ENCODE measurements around the gene CTNNBIP1. TPM values are rescaled to one million over a fixed set of nuclear protein-coding genes. Genes with fewer than 3 reads are reported as not detected.

CTNNBIP1 gene
- total and polyA plus RNA-seq, 2 of the 8 experiments (the other 6 are each of a cell fraction or from before 2014, with no cell fraction given): 40.9 to 46.6 TPM

- Histone ChIP-seq H2BK12ac (ENCODE audit: low read depth, low read length) (no peak overlapping the region), H3K9ac (replicated peaks in 1 of 4; ENCODE audit: extremely low read depth in 1 of 4, low read depth in 3 of 4, low read length in 3 of 4) (no peak overlapping the region), H3K79me2 (ENCODE audit: control insufficient read depth in 1 of 2, insufficient read depth in 2 of 2, low read length in 2 of 2) (no peaks in the 10 kb centered on the region), H4K20me1 (replicated peaks in 1 of 2; ENCODE audit: control insufficient read depth in 1 of 2, insufficient read depth in 2 of 2, low read length in 2 of 2) (peaks cover 0 to 2% of the 10 kb centered on the region in 2 experiments), H3K14ac (ENCODE audit: insufficient read length) (no peak overlapping the region), H3K36me3 (ENCODE audit: control insufficient read depth in 2 of 4, insufficient read depth in 4 of 4, low read length in 3 of 4) (peaks cover 0 to 3% (median 0%) of the 10 kb centered on the region in 4 experiments; a peak in 2 of 8 replicates), H3K23me2 (ENCODE audit: low read depth, low read length) (no peaks in the 10 kb centered on the region), H3K79me1 (ENCODE audit: low read depth, low read length) (no peaks in the 10 kb centered on the region), H3K56ac (replicated peaks; ENCODE audit: insufficient read length, low read depth, low read length) (no peak overlapping the region), H2BK15ac (ENCODE audit: low read length) (no peak overlapping the region), H3K23ac (ENCODE audit: insufficient read length) (no peak overlapping the region), H3K4ac (replicated peaks; ENCODE audit: insufficient read length, low read depth, low read length) (no peak overlapping the region), H4K91ac (replicated peaks; ENCODE audit: insufficient read length, low read length) (no peak overlapping the region), H2BK5ac (ENCODE audit: low read depth, low read length) (no peak overlapping the region), H3K4me1 (replicated peaks in 1 of 4; ENCODE audit: control insufficient read depth in 3 of 4, insufficient read depth in 4 of 4, low read length in 3 of 4) (peaks cover 7 to 20% (median 14%) of the 10 kb centered on the region in 4 experiments), H3K18ac (ENCODE audit: extremely low read depth, low read length) (no peak overlapping the region), H3K9me3 (ENCODE audit: insufficient read depth in 2 of 2, low read depth in 1 of 2, low read length in 1 of 2) (no peaks in the 10 kb centered on the region), H2BK20ac (ENCODE audit: low read length) (no peak overlapping the region), H4K5ac (ENCODE audit: insufficient read length, low read depth, low read length) (no peak overlapping the region), H3K4me2 (ENCODE audit: insufficient read depth in 1 of 2, low read depth in 2 of 2, low read length in 2 of 2) (no peak overlapping the region), H3K4me3 (ENCODE audit: extremely low read depth in 1 of 4, insufficient read depth in 2 of 4, low read depth in 3 of 4, low read length in 4 of 4) (no peak overlapping the region), H4K8ac (ENCODE audit: extremely low read depth, insufficient read depth, low read length) (no peak overlapping the region), H3K27ac (ENCODE audit: low read depth, low read length) (no peak overlapping the region), H3K27me3 (replicated peaks in 1 of 4; ENCODE audit: control insufficient read depth in 3 of 4, extremely low read depth in 1 of 4, insufficient read depth in 3 of 4, low read length in 3 of 4) (no peaks in the 10 kb centered on the region), H2AFZ (ENCODE audit: low read length) (no peak overlapping the region), H2BK120ac (replicated peaks; ENCODE audit: low read depth, low read length) (no peak overlapping the region), H2AK5ac (ENCODE audit: low read depth, low read length) (no peak overlapping the region)
- FAIRE-seq: no peak
- no peak for TF ChIP-seq RFX5 (IDR thresholded peaks at IDR 0.05; ENCODE audit: borderline replicate concordance, low read depth, low read length)
- TF ChIP-seq GABPA (IDR thresholded peaks at IDR 0.05; ENCODE audit: borderline replicate concordance, insufficient read depth, low read length): no peak
- no peak for TF ChIP-seq CHD2 (IDR thresholded peaks at IDR 0.05; ENCODE audit: low read length)
- no peak for TF ChIP-seq SIX5 (IDR thresholded peaks at IDR 0.05; ENCODE audit: low read depth, low read length)
- TF ChIP-seq SUZ12 (IDR thresholded peaks at IDR 0.05; ENCODE audit: low read length): no peak
- TF ChIP-seq CREB1 (IDR thresholded peaks at IDR 0.05): no peak
- no peak for TF ChIP-seq SIRT6 (IDR thresholded peaks at IDR 0.05; ENCODE audit: low read length)
- TF ChIP-seq ATF3 (IDR thresholded peaks at IDR 0.05; ENCODE audit: insufficient read depth, low read depth, low read length): no peak
- no peak for TF ChIP-seq EP300 (IDR thresholded peaks at IDR 0.05; ENCODE audit: borderline replicate concordance in 1 of 2, low read depth in 2 of 2, low read length in 2 of 2)
- no peak for TF ChIP-seq CBX5 (IDR thresholded peaks at IDR 0.05; ENCODE audit: low read depth, low read length)
- no peak for TF ChIP-seq RNF2 (IDR thresholded peaks at IDR 0.05; ENCODE audit: borderline replicate concordance, low read depth, low read length, missing control alignments, poor library complexity, severe bottlenecking)
- TF ChIP-seq HDAC2 (IDR thresholded peaks at IDR 0.05; ENCODE audit: borderline replicate concordance in 1 of 2, low read depth in 2 of 2, low read length in 2 of 2): no peak
- TF ChIP-seq SP1 (IDR thresholded peaks at IDR 0.05; ENCODE audit: low read depth, low read length): no peak
- POLR2A ChIA-PET (ENCODE audit: partially characterized antibody): no interaction called here
- no peak for DNase-seq (ENCODE audit: low read depth in 1 of 2, low spot score in 2 of 2)
- WGBS, 2 experiments (ENCODE audit: extremely low coverage in 1 of 2, insufficient coverage in 1 of 2, insufficient read length in 1 of 2, insufficient replicate concordance in 2 of 2, low coverage in 1 of 2, low lambda C conversion rate in 2 of 2, missing lambda C conversion rate in 1 of 2): 85% methylated on average over 1 of the region's 1 CpG; no CpG with 5 or more reads in 1 of the 2 experiments
- CTCF ChIA-PET (ENCODE audit: partially characterized antibody): interaction anchor here (0.6 to 2.1 kb wide), 4 partner anchors 13 to 47 kb away, joined by 3 to 8 read pairs (median 4); no protein-coding TSS in a partner anchor
These were observed 54.9 kb downstream of the CTNNBIP1 start for GRCh38 chr1:9855186-9855585.
